NCI-H2196 (cell line): Measurements from ENCODE around the gene SLC9A7.

Experiments
- DNase-seq: peaks from one replicate; lab custom pipeline; 2025; ENCODE audit not compliant: unreplicated experiment; lab: John Stamatoyannopoulos, UW

Gene SLC9A7

DNA sequence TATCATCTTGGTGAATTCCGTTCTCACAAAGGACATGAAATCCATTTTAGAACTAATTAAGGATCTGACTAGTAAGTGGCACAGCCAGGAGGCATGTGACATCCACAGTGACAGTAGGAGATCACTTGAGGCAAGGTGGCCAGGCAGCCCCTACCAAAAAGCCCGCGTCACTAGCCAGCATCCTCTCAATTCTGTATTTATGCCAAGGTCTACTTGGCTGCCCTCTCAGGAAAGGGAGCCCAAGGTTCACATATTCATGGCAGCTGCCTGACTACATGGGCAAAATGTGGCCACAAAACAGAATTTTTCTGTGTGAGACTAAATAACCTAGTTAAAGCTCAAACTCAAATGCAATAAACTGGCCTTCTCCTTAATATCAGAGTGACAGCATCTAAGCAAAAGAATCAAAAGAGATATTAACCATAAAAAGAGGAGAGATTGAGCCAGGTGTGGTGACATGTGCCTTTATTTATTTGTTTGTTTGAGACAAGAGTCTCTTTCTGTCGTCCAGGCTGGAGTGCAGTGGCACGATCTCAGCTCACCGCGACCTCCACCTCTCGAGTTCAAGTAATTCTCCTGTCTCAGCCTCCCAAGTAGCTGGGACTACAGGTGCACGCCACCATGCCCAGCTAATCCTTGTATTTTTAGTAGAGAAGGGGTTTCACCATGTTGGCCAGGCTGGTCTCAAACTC is 51.5 kb downstream of the SLC9A7 start:
- DNase-seq: peak; percentile 23

DNA sequence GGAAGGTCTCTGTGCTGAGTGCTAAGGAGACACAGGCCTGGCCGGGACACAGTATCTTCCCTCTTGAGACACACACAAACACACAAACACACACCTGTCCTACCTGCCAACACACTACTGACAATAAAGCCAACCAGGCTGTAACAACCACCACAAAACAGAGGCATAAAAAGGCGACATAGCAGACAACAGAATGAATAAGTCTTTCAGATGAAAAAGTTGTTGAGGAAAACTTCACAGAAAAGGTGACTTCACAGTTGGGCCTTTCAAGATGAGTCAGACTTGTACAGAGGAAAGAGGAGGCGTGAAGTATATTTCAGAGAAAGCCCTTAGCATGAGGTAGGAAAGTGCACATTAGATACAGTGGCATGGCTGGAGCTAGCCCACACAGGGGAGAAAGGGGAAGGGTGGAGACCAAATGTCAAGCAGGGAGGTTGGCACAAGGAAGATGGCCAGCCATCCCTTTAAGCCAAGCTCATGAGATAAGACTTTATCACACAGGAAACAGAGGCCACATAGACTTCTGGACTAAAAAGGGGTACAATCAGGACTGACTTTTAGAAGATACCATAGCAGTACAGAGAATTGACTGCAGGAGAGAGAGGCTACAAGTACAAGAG is 54.0 kb downstream of the SLC9A7 start:
- no peak for DNase-seq

DNA sequence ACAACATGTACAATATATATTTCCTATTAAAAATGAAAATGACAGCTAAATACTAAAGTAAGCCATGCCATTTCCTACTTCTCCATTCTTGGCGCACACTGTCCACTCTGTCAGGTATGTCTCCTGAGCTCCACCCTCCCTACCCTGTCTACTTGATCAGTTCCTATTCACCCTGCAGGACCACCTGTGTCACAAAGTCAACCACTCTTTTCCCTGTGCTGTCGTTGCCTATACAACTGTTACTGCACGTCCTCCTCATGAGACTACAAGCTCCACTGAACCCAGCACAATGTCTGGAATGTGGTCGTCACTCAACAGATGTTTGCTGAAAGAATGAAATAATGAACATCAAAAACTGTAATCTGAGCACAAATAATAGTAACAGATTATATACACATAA is 54.9 kb downstream of the SLC9A7 start:
- DNase-seq: no peak

DNA sequence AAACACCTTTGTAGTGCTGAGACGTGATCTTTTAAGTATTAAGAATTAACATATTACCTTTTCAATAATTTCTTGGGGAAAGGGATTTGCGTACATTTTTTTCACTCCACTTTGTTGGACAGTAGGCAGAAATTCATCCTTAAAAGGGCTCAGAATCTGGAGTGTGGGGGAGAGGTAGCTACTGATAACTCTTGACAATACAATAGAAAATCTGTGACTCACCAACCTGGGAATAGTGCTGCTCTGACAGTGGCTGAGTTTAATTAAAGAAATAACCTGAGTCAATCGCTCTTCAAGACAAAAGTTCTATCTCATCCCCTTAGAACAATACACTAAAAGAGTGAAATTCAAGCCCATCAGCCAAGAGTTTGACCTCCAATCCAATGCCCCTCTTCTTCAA is 60.2 kb downstream of the SLC9A7 start:
- DNase-seq: no peak

DNA sequence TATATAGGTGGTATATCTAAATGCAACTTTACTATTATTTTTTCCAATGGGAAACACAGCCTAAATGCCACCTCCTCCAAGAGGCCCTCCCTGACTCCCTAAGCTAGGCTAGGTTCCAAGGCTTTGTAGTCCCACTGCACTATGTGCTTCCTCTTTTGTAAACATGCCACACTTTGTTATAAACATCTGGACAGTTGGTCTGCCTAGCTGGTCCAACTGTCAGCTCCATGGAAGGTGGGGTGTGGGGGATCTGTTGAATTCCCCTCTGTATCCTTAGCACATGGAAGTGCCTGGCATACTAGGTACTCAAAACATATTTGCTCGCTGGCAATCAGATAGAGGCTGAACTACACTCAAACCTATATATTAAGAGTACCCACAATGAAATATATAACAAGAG is 63.4 kb downstream of the SLC9A7 start:
- DNase-seq: no peak

DNA sequence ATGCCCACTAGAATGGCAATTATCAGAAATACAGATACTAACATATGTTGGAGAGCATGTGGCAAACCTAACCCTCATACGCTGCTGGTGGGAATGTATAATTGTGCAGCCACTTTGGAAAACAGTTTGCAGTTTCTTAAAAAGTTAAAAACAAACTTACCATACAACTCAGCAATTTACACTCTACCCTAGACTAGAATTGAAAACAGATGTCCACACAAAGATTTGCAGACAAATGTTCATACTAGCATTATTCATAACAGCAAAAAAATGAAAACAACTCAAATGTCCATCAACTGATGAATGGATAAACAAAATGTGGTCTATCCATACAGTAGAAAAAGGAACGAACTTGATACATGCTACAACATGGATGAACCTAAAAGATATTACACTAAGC is 64.4 kb downstream of the SLC9A7 start:
- no peak for DNase-seq

DNA sequence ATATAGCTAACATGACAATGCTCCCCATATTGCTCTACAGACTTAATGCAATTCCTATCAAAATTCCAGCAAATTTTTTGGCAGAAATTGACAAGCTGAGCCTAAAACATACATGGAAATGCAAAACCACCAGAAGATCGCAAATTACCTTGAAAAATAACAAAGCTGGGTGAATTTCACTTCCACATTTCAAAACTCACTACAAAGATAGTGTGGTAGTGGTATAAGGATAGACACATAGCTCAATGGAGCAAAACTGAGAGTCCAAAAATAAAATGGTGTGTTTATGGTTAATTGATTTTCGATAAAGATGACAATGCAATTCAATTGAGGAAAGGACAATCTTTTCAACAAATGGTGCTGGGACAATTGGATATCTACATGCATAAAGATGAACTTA is 65.8 kb downstream of the SLC9A7 start:
- DNase-seq: no peak

DNA sequence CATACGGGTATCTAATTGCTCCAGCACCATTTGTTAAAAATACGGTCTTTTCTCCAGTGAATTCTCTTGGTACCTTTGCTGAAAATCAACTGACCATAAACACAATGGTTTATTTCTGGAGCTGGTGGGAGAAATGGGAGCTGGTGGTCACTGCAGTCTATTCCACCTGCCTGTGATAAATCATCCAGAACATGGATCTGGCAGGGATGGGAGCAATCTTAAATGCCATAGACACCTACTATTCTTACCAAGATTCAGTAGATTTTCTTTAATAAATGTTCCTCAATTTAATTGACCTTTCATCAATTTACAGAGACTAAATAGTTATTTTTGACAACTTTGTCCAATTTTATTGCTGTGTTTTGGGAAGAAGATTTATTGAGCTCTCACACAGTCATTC is 68.1 kb downstream of the SLC9A7 start:
- no peak for DNase-seq

DNA sequence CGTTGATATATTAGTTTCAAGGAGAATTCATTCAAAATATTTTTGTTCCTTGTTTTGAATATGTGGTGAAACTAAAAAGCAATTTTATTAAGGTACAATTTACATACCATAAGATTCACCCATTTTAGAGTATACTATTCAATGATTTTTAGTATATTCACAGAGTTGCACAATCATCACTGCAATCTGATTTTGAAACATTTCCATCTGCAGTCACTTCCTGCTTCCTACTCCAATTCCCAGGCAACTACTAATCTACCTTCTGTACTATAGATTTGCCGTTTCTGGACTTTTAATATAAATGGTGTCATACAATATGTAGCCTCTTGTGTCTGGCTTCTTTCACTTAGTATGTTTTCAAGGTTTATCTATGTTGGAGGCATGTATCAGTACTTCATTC is 71.3 kb downstream of the SLC9A7 start:
- no peak for DNase-seq

DNA sequence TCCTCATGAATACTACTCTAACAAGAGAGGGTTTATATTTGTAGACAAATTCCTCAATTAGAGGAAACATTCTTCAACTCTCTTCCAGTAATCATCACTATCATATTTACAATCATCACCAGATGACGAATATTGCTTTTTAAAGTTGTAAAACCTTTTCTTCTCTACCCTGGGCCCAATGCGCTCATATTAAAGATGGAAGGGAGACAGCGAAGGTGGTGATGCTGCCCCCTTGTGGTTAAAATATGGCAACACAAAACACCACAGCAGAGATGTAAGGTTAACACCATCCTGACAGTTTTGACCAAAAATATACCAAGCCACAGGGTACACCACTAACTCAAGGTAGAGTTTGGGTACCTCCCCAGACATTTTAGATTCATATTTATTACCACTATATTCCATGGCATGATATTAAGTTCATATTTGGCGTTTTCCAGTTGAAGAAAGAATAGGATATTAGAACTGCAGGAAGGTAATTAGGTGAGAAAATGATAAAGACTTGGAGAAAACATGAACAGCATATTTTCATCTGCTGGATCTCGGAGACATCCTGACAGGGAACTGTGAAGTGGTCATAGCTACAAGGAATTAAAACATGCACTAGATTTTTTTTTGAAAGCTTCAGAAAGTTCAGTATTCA is 72.8 kb downstream of the SLC9A7 start:
- peak; percentile 11 for DNase-seq

DNA sequence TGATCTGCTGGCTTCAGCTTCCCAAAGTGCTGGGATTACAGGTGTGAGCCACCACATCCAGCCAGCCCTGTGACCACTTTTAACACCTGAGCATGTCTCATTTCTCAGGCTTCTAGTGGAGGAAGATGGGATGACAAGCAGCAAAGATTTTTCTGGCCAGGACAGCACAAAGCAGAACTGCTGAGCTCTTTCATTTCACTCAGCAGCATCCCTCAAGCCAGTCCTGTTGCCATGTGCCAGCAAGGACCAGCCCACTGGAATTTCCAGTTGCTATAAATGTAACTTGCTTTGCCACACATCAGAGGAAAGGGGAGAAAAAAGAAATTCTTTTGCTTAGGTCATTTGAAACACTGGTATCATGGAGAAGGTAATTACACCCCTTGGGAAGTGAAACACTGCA is 75.9 kb downstream of the SLC9A7 start:
- DNase-seq: no peak

DNA sequence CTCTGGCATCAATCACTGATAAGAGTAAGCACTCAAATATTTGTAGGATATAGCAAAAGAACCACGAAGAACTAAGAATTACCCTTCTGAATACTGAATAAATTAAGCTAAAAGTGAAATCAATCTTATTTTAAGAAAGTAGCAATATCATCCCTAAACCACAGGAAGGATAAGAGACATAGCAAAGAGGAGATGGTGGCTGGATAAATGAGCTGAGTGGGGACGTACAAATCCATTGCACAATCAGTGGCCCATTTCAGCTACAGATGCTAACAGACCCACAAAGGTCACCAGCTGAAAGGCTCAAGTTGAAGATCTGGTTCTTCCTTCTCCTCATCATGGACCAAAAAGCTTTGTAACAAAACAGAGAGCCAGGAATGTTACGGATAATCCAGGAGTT is 77.1 kb downstream of the SLC9A7 start:
- no peak for DNase-seq

DNA sequence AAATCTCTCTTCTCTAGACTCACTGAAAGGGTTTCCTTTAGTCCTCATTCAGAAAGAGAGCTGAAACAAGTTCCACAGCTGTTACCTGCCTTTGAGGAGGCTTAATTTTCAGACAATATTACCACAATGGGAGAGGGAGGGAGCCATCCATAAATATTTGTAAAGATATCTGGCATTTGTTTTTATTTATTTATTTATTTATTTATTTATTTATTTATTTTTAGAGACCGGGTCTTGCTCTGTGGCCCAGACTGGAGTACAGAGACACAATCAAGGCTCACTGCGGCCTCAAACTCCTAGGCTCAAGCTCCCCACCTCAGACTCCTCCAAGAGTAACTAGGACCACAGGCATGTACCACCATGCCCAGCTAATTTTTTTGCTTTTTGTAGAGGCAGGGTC is 80.7 kb downstream of the SLC9A7 start:
- no peak for DNase-seq

DNA sequence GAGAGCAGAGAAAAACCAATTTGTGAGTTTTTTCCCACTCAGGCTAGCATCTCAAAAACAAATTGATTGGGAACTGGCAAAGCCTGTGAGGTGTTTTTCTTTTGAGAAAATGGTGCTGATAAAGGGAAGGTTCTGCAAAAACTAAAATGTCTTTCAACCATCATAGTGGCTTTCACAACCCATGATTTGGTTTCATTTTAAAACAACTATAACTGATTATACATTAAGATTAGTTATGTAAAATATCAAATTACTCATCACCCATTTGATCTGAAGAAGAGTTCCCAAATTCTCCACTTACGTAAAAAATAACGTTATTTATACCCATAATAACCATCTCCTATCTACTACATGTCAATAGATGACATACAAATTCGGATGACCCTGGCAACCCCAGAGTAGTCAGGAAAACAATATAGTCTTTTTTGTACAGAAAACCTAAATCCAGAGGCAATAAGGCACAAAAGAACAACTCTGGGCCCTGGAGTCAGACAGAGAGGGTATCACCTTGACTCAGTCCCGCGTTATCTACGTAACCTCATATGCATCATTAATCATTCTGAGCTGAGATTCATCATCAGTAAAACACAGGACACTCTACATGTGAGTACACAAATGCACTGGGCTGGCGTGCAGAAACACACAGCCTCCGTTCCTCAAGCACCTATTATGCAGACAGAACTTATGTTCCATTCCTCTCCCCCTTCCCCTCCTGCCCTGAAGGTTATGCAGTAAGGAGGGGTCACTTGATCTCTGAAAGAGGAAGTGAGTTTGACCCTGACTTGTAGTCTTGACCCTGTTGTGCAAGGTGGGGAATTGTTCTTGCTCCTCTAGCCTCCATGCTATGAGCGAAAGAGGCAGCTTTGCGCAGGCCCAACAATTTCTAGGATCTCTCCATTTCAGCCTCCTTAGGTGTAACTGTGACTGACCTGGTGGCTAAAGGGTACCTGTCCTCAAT is 82.2 kb downstream of the SLC9A7 start:
- no peak for DNase-seq

DNA sequence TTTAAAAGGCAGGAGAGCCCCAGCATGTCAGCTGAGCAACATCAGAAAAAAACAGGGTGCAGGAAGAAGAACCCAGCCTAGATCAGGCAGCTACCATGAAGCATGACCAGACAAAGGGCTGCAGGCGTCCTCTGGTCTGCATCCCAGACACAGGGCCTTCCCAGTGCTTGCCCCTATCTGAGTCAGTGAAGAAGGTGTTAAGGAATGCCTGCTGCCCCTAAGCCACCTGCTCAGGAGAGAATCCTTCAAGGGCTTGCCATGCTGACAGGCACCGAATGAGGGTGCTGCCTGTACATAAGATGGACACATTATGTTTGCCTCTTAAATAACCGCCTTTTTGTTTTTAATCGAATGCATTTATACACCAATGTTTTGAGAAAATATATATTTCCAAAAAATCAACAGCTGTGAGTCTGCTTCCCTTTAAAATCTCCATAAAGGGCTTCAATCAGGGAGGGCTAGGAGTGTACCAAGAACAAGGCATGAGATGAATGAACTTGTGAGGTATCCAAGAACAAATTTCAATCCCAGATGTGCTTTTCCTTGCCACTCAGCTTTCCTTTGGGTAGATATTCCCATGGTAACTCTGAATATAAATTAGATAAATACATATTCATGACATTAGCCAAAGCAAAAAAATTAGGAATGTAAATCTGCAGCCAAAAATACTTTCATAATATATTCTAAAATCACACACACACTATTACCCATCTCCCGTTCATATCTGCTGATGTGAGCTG is 85.1 kb downstream of the SLC9A7 start:
- no peak for DNase-seq

DNA sequence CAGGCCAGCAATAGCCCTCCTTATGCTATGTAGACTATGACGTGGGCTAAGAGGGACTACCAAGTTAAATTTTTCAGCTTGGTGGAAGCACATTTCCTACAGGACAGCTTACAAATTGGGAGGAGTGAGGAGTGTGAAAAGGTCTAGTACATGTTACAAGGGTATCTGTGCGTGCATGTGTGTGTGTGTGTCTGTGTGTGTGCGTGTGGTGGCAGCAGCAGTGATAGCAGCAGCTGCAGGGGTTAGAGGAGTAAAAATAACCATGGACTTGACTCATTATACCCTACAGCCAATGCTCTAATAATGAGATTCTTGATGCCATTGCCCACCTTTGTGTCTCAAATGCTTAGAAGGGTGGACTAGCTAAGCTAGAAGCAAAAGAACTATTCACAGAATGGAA is 88.6 kb downstream of the SLC9A7 start:
- DNase-seq: no peak

DNA sequence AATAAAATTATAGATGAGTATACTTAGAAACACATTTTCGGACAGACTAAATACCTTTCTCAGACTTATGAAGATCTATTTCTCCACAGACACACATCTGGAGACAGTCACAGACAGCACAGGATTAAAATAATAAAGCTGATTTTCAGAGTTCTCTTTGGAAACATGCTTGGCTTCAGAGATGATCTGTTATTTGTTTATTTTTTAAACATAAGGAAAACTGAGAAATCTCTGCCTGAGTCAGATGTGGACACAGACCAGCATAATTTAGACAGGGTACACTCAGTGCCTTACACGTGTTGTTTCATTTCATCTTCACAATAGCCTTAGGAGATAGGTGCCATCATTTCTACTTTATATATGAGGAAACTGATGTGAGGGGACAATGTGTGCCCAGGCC is 92.1 kb downstream of the SLC9A7 start:
- no peak for DNase-seq

DNA sequence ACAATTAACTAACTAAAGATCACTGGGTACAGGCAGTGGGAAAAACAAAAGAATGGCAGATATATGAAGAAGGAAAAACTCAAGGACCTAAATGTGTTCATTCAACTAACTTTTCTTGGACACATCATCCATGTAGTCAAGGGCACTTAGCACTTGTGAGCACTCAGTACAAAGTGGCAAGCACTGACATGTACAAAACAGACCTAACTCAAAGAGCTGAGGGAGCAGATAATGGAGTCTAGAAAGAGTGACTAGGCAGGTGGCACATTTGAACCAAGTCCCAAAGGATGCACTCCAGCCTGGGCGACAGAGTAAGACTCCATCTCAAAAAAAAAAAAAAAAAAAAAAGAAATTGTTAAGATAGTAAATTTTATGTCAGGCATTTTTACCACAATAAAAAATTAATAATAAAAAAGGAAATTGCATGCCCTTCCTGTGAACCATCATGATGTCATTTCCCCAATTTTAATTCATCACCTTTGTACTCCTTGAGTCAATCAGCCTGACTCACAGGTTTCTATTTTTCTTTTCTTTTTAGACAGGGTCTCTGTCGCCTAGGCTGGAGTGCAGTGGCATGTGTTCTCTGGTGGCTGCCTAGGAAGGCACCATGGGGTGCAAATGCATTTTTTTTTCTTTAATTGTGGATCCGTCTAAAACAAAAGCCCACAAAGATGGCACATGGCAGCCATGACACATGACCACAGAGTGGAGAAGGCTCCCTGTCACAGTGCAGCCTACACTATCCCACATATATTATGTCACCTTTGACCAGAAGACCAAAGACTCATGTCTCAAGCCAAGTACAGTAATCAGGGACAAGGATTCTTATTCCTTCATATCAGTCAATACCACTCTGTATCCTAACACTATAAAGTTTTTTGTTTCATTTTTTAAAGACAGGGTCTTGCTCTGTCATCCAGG is 93.4 kb downstream of the SLC9A7 start:
- DNase-seq: no peak

DNA sequence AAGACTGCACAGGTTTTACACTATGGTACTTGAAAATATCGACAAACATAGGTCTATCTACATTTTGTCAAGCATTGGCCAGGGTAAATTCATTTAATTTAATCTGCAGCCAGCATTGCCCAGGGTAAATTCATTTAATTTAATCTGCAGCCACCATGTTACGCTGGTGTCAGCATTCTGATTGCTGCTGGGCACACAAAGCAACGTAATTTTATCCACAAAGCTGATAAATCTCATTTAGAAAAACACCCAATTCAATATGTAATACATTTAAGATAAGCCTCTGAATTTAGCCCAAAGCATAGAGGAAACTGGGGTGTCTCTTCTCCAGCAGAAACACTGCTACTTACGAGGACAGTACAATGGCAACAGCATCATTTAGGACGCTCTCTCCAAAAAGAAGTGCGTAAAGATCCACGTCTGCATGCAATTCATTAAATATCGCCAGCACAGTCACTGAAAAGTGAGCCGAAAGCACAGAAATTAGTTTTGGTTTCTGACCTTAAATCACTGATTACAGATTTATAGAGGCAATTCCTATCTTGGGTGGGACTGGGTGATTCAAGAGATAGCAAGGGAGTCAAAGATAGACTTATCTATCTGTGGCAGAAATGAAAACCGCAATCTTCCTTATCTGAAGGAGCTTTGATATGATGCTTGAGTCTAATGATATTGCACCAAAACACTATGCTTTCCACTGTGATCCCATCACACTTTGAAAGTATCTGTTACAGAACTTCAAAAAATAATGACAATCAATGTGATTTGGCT is 96.5 kb downstream of the SLC9A7 start:
- no peak for DNase-seq
